Caco-2 (cell line): ENCODE data around the gene FMOD. TPM values are rescaled to one million over a fixed set of nuclear protein-coding genes. Genes with fewer than 3 reads are reported as not detected.
"Not testable (repeated sequence)": the region's sequence is repeated elsewhere in the genome, so short reads cannot be mapped to it uniquely, and the experiment has no call there.

Experiments
- BruUV-seq: library from RNA; stranded (reverse); fragments of 400-500 nt; replicated peaks from 2 replicates; lab custom pipeline; 2021; lab: Mats Ljungman, UMichigan
- CTCF ChIA-PET: fragments of 300-600 bp; sonication (Branson Sonifier 250); formaldehyde crosslinking; loops from one replicate; lab custom pipeline; 2022; ENCODE audit warnings: antibody characterized with exemption; lab: Charles Lee
- POLR2A ChIA-PET: fragments of 300-600 bp; sonication (Branson Sonifier 250); formaldehyde crosslinking; loops from one replicate; lab custom pipeline; 2022; ENCODE audit warnings: antibody characterized with exemption; lab: Charles Lee
- DNase-seq, 2 experiments: peaks; one replicate each; pipeline versions ENCODE4 v3.0.0 to v3.0.0-alpha.2; 2020 to 2022
- H3K27me3 ChIP-seq: replicated peaks from 2 replicates; pipeline ENCODE4 v1.6.0; 2011; ENCODE audit warnings: low read length; ENCODE audit not compliant: control insufficient read depth, insufficient read depth
- H3K36me3 ChIP-seq: 2 replicates; pipeline ENCODE4 v1.5.1; 2011; ENCODE audit warnings: low read length; ENCODE audit not compliant: control insufficient read depth, insufficient read depth
- H3K4me1 ChIP-seq: fragments of 250-450 bp; sonication (Bioruptor Pico); 2 replicates; pipeline ENCODE4 v1.5.1; 2020; ENCODE audit warnings: mild to moderate bottlenecking
- H3K4me3 ChIP-seq: 2 replicates; pipeline ENCODE4 v1.5.1; 2011; ENCODE audit warnings: low read depth, mild to moderate bottlenecking, control low read depth, low read length
- H3K9me3 ChIP-seq: fragments of 250-450 bp; sonication (Bioruptor Pico); 2 replicates; pipeline ENCODE4 v1.5.1; 2020; ENCODE audit warnings: mild to moderate bottlenecking, moderate library complexity
- H3K27ac Mint-ChIP-seq: one replicate; pipeline ENCODE4 v1.8.0; 2022; ENCODE audit warnings: mixed read lengths; ENCODE audit not compliant: unreplicated experiment
- H3K27me3 Mint-ChIP-seq: one replicate; pipeline ENCODE4 v1.8.0; 2022; ENCODE audit warnings: mixed read lengths; ENCODE audit not compliant: insufficient read depth, unreplicated experiment
- H3K36me3 Mint-ChIP-seq: one replicate; pipeline ENCODE4 v1.8.0; 2022; ENCODE audit warnings: mild to moderate bottlenecking, mixed read lengths; ENCODE audit not compliant: insufficient read depth, unreplicated experiment
- H3K4me1 Mint-ChIP-seq: one replicate; pipeline ENCODE4 v1.8.0; 2022; ENCODE audit warnings: low read depth, mixed read lengths; ENCODE audit not compliant: unreplicated experiment
- H3K4me3 Mint-ChIP-seq: one replicate; pipeline ENCODE4 v1.8.0; 2022; ENCODE audit warnings: mild to moderate bottlenecking, moderate library complexity, mixed read lengths; ENCODE audit not compliant: unreplicated experiment
- H3K9me3 Mint-ChIP-seq: one replicate; pipeline ENCODE4 v1.8.0; 2022; ENCODE audit warnings: mixed read lengths; ENCODE audit not compliant: unreplicated experiment
- intact Hi-C: fragments of 100-400 bp; cut with micrococcal nuclease; formaldehyde crosslinking; loops from one replicate; pipeline ENCODE4 v1.10.0; 2022; ENCODE audit not compliant: unreplicated experiment
- total RNA-seq: library from RNA; stranded (reverse); gene quantifications from 2 replicates; pipeline ENCODE4 v1.2.3, GENCODE V29; 2022
- TF ChIP-seq, protein P1 (sequence below), 2 experiments: fragments of 200-600 bp in 1 of 2; IDR thresholded peaks; 1 replicate in 1 of 2; 2 replicates in 1 of 2; pipeline versions ENCODE4 v1.5.1 to v1.8.0; 2011 to 2022; ENCODE audit warnings: antibody characterized with exemption in 1 of 2, control low read depth in 1 of 2, inconsistent platforms in 1 of 2, low read depth in 1 of 2, low read length in 1 of 2, mild to moderate bottlenecking in 1 of 2, moderate library complexity in 1 of 2; ENCODE audit not compliant: insufficient read depth in 1 of 2, severe bottlenecking in 1 of 2, unreplicated experiment in 1 of 2

Gene FMOD
- total RNA-seq, 1 experiment from 2014 or later, result 32.6 TPM

GRCh38 chr1:203317429-203318228 lies 33.3 kb downstream of the FMOD start:
- Histone ChIP-seq H3K36me3 (no peaks in the 10 kb centered on the region), H3K4me3 (no peak overlapping the region), H3K27me3 (no peaks in the 10 kb centered on the region), H3K9me3 (no peaks in the 10 kb centered on the region), H3K4me1 (peaks cover 18% of the 10 kb centered on the region)
- peaks cover 20% of the 10 kb centered on the region for H3K4me1 Mint-ChIP-seq
- H3K36me3 Mint-ChIP-seq, result no peaks in the 10 kb centered on the region
- CTCF ChIA-PET, result interaction anchor here (1.7 to 2.1 kb wide), 2 partner anchors 10 to 18 kb away, joined by 5 to 10 read pairs; no protein-coding TSS in a partner anchor
- H3K27me3 Mint-ChIP-seq, result no peaks in the 10 kb centered on the region
- POLR2A ChIA-PET, result no interaction called here
- no TSS peak for BruUV-seq
- no peak overlapping the region for H3K27ac Mint-ChIP-seq
- no peaks in the 10 kb centered on the region for H3K9me3 Mint-ChIP-seq
- no peak for DNase-seq
- H3K4me3 Mint-ChIP-seq, result no peak overlapping the region
- intact Hi-C loops, result no loop called here
- TF ChIP-seq, protein P1, sequence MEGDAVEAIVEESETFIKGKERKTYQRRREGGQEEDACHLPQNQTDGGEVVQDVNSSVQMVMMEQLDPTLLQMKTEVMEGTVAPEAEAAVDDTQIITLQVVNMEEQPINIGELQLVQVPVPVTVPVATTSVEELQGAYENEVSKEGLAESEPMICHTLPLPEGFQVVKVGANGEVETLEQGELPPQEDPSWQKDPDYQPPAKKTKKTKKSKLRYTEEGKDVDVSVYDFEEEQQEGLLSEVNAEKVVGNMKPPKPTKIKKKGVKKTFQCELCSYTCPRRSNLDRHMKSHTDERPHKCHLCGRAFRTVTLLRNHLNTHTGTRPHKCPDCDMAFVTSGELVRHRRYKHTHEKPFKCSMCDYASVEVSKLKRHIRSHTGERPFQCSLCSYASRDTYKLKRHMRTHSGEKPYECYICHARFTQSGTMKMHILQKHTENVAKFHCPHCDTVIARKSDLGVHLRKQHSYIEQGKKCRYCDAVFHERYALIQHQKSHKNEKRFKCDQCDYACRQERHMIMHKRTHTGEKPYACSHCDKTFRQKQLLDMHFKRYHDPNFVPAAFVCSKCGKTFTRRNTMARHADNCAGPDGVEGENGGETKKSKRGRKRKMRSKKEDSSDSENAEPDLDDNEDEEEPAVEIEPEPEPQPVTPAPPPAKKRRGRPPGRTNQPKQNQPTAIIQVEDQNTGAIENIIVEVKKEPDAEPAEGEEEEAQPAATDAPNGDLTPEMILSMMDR (IDR thresholded peaks at IDR 0.05; ENCODE audit: insufficient read depth in 1 of 2, low read depth in 1 of 2, low read length in 1 of 2, severe bottlenecking in 1 of 2, unreplicated experiment in 1 of 2), result no peak

DNA sequence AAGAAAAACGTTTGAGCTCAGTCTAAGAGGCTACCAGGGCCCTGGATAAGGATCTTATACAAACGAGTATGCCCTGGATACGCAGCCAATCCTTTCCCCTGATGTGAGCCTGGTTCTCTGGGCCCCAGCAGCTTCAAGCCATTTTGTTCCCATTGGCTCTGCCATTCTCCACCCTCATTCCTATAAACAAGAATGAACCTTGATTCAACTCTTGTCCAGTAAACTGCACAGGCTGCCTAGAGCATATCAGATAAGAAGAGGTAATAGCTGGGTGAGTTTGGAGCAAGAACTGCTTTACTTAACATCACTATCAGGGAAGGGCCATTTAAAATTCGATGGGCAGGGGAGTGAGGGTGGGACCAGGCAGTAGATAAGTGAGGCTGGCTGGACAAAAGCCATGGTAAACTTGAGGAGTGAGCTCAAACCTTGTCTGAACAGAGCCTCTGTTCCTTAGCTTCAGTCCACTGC lies 34.3 kb downstream of the FMOD start:
- H3K9me3 ChIP-seq, result no peaks in the 10 kb centered on the region
- H3K27ac Mint-ChIP-seq, result peak overlapping the region; percentile 23
- H3K36me3 Mint-ChIP-seq, result no peaks in the 10 kb centered on the region
- H3K4me3 ChIP-seq, result no peak overlapping the region
- intact Hi-C loops, result no loop called here
- H3K4me3 Mint-ChIP-seq, result no peak overlapping the region
- H3K27me3 ChIP-seq, result no peaks in the 10 kb centered on the region
- CTCF ChIA-PET, result interaction anchor here (0.8 to 2.1 kb wide), 3 partner anchors 11 to 44 kb away, joined by 4 to 10 read pairs (median 5); no protein-coding TSS in a partner anchor
- H3K9me3 Mint-ChIP-seq, result no peaks in the 10 kb centered on the region
- POLR2A ChIA-PET, result interaction anchor here (0.6 to 1.3 kb wide), 4 partner anchors 10 to 26 kb away, joined by 5 to 6 read pairs (median 6); partner anchors contain the start of gene BTG2
- H3K4me1 ChIP-seq, result peaks cover 18% of the 10 kb centered on the region
- H3K36me3 ChIP-seq, result no peaks in the 10 kb centered on the region
- DNase-seq, result peak; percentile 29 to 52
- no TSS peak for BruUV-seq
- peaks cover 20% of the 10 kb centered on the region for H3K4me1 Mint-ChIP-seq
- TF ChIP-seq, protein P1 (IDR thresholded peaks at IDR 0.05; ENCODE audit: insufficient read depth in 1 of 2, low read depth in 1 of 2, low read length in 1 of 2, severe bottlenecking in 1 of 2, unreplicated experiment in 1 of 2), result no peak
- H3K27me3 Mint-ChIP-seq, result no peaks in the 10 kb centered on the region

DNA sequence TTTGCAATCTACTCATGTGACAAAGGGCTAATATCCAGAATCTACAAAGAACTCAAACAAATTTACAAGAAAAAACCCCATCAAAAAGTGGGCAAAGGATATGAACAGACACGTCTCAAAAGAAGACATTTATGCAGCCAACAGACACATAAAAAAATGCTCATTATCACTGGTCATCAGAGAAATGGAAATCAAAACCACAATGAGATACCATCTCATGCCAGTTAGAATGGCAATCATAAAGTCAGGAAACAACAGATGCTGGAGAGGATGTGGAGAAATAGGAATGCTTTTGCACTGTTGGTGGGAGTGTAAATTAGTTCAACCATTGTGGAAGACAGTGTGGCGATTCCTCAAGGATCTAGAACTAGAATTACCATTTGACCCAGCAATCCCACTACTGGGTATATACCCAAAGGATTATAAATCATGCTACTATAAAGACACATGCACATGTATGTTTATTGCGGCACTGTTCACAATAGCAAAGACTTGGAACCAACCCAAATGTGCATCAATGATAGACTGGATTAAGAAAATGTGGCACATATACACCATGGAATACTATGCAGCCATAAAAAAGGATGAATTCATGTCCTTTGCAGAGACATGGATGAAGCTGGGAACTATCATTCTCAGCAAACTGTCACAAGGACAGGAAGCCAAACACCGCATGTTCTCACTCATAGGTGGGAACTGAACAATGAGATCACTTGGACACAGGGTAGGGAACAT lies 36.7 kb downstream of the FMOD start:
- POLR2A ChIA-PET, H3K4me1 Mint-ChIP-seq, CTCF ChIA-PET, H3K36me3 Mint-ChIP-seq, DNase-seq, H3K4me3 ChIP-seq, H3K27me3 ChIP-seq, H3K4me3 Mint-ChIP-seq, H3K27ac Mint-ChIP-seq, intact Hi-C loops, H3K9me3 Mint-ChIP-seq, BruUV-seq, H3K9me3 ChIP-seq, H3K27me3 Mint-ChIP-seq, H3K36me3 ChIP-seq: not testable (repeated sequence)
- peaks cover 16% of the 10 kb centered on the region for H3K4me1 ChIP-seq
